Fibroblast of lung (primary cell): ENCODE measurements around the gene STX4.

Source experiments
- CTCF ChIP-seq, 2 donors: IDR thresholded peaks in 1 of 2; conservative IDR thresholded peaks in 1 of 2; 1 replicate in 1 of 2; 2 replicates in 1 of 2; pipeline ENCODE4 v1.5.1; 2011 to 2012; ENCODE audit warnings: low read length in 2 of 2, control low read depth in 1 of 2, inconsistent platforms in 1 of 2, low read depth in 1 of 2, mild to moderate bottlenecking in 1 of 2
- EZH2 ChIP-seq: IDR thresholded peaks from 2 replicates; pipeline ENCODE4 v1.5.1; 2012; ENCODE audit warnings: low read length, control low read depth, mild to moderate bottlenecking; ENCODE audit errors: missing control alignments

GRCh38 chr16:31055613-31056012 is 22.3 kb downstream of the STX4 start:
- TF ChIP-seq CTCF (conservative IDR thresholded peaks at IDR 0.05 in 1 of 2, IDR thresholded peaks at IDR 0.05 in 1 of 2; ENCODE audit: low read depth in 1 of 2, low read length in 2 of 2) = no peak
- no peak for TF ChIP-seq EZH2
